Heart right ventricle (tissue), 16 donors: Measurements from ENCODE around the gene POMT1. TPM values are rescaled to one million over a fixed set of nuclear protein-coding genes. Genes with fewer than 3 reads are reported as not detected.

Experiments
- ATAC-seq, 8 donors: fragments of 200-7000 bp; cut with Tn5 transposase; one replicate each; pipeline ENCODE4 v1.9.1; 2020; ENCODE audit warnings: mild to moderate bottlenecking in 8 of 8, moderate library complexity in 8 of 8, moderate number of reproducible peaks in 1 of 8
- DNase-seq, 2 donors: peaks; one replicate each; pipeline ENCODE4 v3.0.0-alpha.2; 2020
- H3K27ac ChIP-seq, 10 donors: fragments of 200-600 bp; sonication (generic) in 2 of 10; one replicate each; pipeline versions ENCODE4 v1.5.0 to v1.8.0; 2020 to 2022; ENCODE audit warnings: mild to moderate bottlenecking in 3 of 10
- H3K27me3 ChIP-seq, 7 donors: fragments of 200-600 bp; one replicate each; pipeline ENCODE4 v1.8.0; 2021 to 2022; ENCODE audit warnings: mild to moderate bottlenecking in 2 of 7
- H3K36me3 ChIP-seq, 9 donors: fragments of 200-600 bp; sonication (generic) in 1 of 9; one replicate each; pipeline versions ENCODE4 v1.5.0 to v1.8.0; 2020 to 2022; ENCODE audit warnings: mild to moderate bottlenecking in 2 of 9
- H3K4me1 ChIP-seq, 9 donors: fragments of 200-600 bp; sonication (generic) in 1 of 9; one replicate each; pipeline versions ENCODE4 v1.5.0 to v1.8.0; 2020 to 2022; ENCODE audit warnings: mild to moderate bottlenecking in 4 of 9
- H3K4me3 ChIP-seq, 10 donors: fragments of 200-600 bp; sonication (generic) in 2 of 10; one replicate each; pipeline versions ENCODE4 v1.5.0 to v1.8.0; 2020 to 2022; ENCODE audit warnings: mild to moderate bottlenecking in 7 of 10, moderate library complexity in 2 of 10
- H3K9me3 ChIP-seq, 11 donors: fragments of 200-600 bp in 10 of 11; sonication (generic) in 2 of 11; one replicate each; pipeline versions ENCODE4 v1.5.0 to v1.8.0; 2013 to 2022; ENCODE audit warnings: mild to moderate bottlenecking in 2 of 11, control low read depth in 1 of 11, moderate library complexity in 1 of 11
- CTCF ChIP-seq, 9 donors: fragments of 200-600 bp; sonication (generic) in 2 of 9; IDR thresholded peaks; one replicate each; pipeline versions ENCODE4 v1.5.0 to v1.8.0; 2021 to 2022; ENCODE audit warnings: antibody characterized with exemption in 9 of 9, mild to moderate bottlenecking in 5 of 9, moderate library complexity in 1 of 9
- WGBS, 2 donors: extraction: QIAGEN DNeasy Blood & Tissue Kit; methylation state at CpG; one replicate each; pipeline ENCODE4 v1.1.7; 2013; ENCODE audit warnings: inconsistent platforms in 1 of 2; 5-methylcytosine and 5-hydroxymethylcytosine counted together
- intact Hi-C, 10 donors: fragments of 100-400 bp; cut with DNase I; formaldehyde crosslinking; loops; one replicate each; pipeline versions ENCODE4 v1.11.1 to v1.14.2; 2022
- polyA plus RNA-seq, 2 donors: library from polyadenylated mRNA; stranded (reverse); fragments of 200-250 nt; gene quantifications; one replicate each; pipeline ENCODE4 v1.2.3, GENCODE V29; 2013
- total RNA-seq, 10 donors: library from RNA; stranded (reverse); fragmentation: NEBNext Ultra II Directional in 3 of 10; extraction: Animal tissue kit (Norgen Biotek cat#: 25700) in 3 of 10; gene quantifications; one replicate each; pipeline versions ENCODE4 v1.2.1 to v1.2.4, GENCODE V29; 2021 to 2023
- donor health status: Arrhythmogenic right ventricular cardiomyopathy.
- donor health status: ischemic (EF 13 %, LVEDD 7.1; RV severe dilation, severe dysfunction).
- donor health status: healthy with polysubstance abuse.
- donor health status: DM: no; HTN: yes; CAD: no.
- donor health status: DM: no; HTN: no; CAD: no.
- donor health status: ischemic (EF 25% LVEDD 6.9; RV normal size, moderate dysfunction).
- donor health status: ischemic (EF 25% LVEDD 5.7; RV mildly dilated, moderate dysfunction).
- donor health status: healthy.
- donor health status: DM: yes; HTN: yes; CAD: no.
- donor health status: Ischemic cardiomyopathy.
- donor health status: ischemic (EF 35%, LVEDD 5.7; RV mildly dilated, moderate dysfunction).
- donor health status: nonischemic (EF 11% LVEDD 7.7; RV severe dilation, severe dysfunction).
- donor health status: DM: yes; HTN: yes; CAD: no.
- donor health status: PGD.
- donor health status: ischemic (EF 29% LVEDD 5.4; RV normal size, mild dysfunction).
- donor health status: nonischemic (EF 23%, LVEDD 6.1; RV moderate dilation, normal function).

The POMT1 gene
- total and polyA plus RNA-seq, 12 donors = 17.0 to 34.1 (median 21.2) TPM

- no peak for TF ChIP-seq CTCF (IDR thresholded peaks at IDR 0.05)
- no peak for DNase-seq
- ATAC-seq = no peak
- Histone ChIP-seq H3K27ac (no peak overlapping the region), H3K4me1 (no peaks in the 10 kb centered on the region), H3K36me3 (peaks cover 0 to 31% (median 10%) of the 10 kb centered on the region in 9 donors), H3K4me3 (no peak overlapping the region), H3K9me3 (peaks cover 0 to 27% (median 5%) of the 10 kb centered on the region in 11 donors), H3K27me3 (no peaks in the 10 kb centered on the region)
- WGBS, 2 donors = 96 to 98% methylated on average over 3 of the region's 3 CpGs
- intact Hi-C loops = no loop called here
These were observed 63.4 kb downstream of the POMT1 start for GRCh38 chr9:131566158-131566557.

GRCh38 chr9:131567910-131568309 lies 65.2 kb downstream of the POMT1 start:
- intact Hi-C loops = no loop called here
- no peak for TF ChIP-seq CTCF (IDR thresholded peaks at IDR 0.05)
- Histone ChIP-seq H3K4me3 (no peak overlapping the region), H3K27me3 (no peaks in the 10 kb centered on the region), H3K4me1 (no peaks in the 10 kb centered on the region), H3K9me3 (peaks cover 0 to 17% (median under 1%) of the 10 kb centered on the region in 11 donors), H3K36me3 (peaks cover 0 to 49% (median 10%) of the 10 kb centered on the region in 9 donors), H3K27ac (no peak overlapping the region)
- DNase-seq = no peak
- ATAC-seq = peak in 3 of 8 donors; percentile 14 to 49 (median 30)
- 97 to 98% methylated on average over 8 of the region's 8 CpGs for WGBS, 2 donors

Other genes starting within 250 kb of the POMT1 start
- gene FAM78A, start 226.4 kb upstream of the POMT1 start, total RNA-seq = 10 to 100 TPM; 21.0 to 53.1 (median 32.3) TPM
- gene FAM78A, start 226.4 kb upstream of the POMT1 start, polyA plus RNA-seq = 10 to 100 TPM in 1 of 2 donors, 1 to 10 TPM in 1; 7.0 to 27.3 TPM
- 100 to 1,000 TPM in 5 of 10 donors, 10 to 100 TPM in 5; 76.1 to 140 (median 102) TPM for gene PLPP7, start 213.2 kb upstream of the POMT1 start, total RNA-seq
- gene PLPP7, start 213.2 kb upstream of the POMT1 start, polyA plus RNA-seq = 100 to 1,000 TPM in 1 of 2 donors, 10 to 100 TPM in 1; 42.6 to 129 TPM
- gene PRRC2B, start 108.8 kb upstream of the POMT1 start, total RNA-seq = 100 to 1,000 TPM; 107 to 153 (median 132) TPM
- 10 to 100 TPM; 26.4 to 77.1 TPM for gene PRRC2B, start 108.8 kb upstream of the POMT1 start, polyA plus RNA-seq
- 10 to 100 TPM; 16.6 to 29.5 (median 22.5) TPM for gene UCK1, start 28.3 kb downstream of the POMT1 start, total RNA-seq
- 10 to 100 TPM; 27.7 to 32.7 TPM for gene UCK1, start 28.3 kb downstream of the POMT1 start, polyA plus RNA-seq
- gene PRRT1B, start 42.6 kb downstream of the POMT1 start, total RNA-seq = not detected
- gene PRRT1B, start 42.6 kb downstream of the POMT1 start, polyA plus RNA-seq = not detected
- 100 to 1,000 TPM in 7 of 10 donors, 10 to 100 TPM in 3; 84.0 to 135 (median 120) TPM for gene RAPGEF1, start 237.2 kb downstream of the POMT1 start, total RNA-seq
- 10 to 100 TPM; 39.6 to 39.9 TPM for gene RAPGEF1, start 237.2 kb downstream of the POMT1 start, polyA plus RNA-seq